K562 (cell line): ENCODE data around the gene EXOG. TPM values are rescaled to one million over a fixed set of nuclear protein-coding genes. Genes with fewer than 3 reads are reported as not detected.

Experiments
- ATAC-seq: fragments of 200-7000 bp; cut with Tn5 transposase; 3 replicates; pipeline ENCODE4 v1.9.1; 2020; ENCODE audit warnings: moderate library complexity
- BruUV-seq: library from RNA; stranded (reverse); fragments of 400-500 nt; replicated peaks from 2 replicates; lab custom pipeline; 2021; lab: Mats Ljungman, UMichigan
- CTCF ChIA-PET: fragments of 300-600 bp; formaldehyde crosslinking; extraction: SDS; loops from one replicate; lab custom pipeline; 2021; ENCODE audit warnings: low intra/inter-chr PET ratio; lab: Yijun Ruan, JAX
- POLR2A ChIA-PET: fragments of 300-600, 350-650 bp; sonication (Branson Sonifier 250); formaldehyde crosslinking; extraction: SDS; loops from one replicate; lab custom pipeline; 2021; ENCODE audit warnings: antibody characterized with exemption, inconsistent platforms; lab: Yijun Ruan, JAX
- DNase-seq, 4 experiments: peaks; one replicate each; pipeline versions ENCODE4 v3.0.0 to v3.0.0-alpha.2; 2011 to 2018; ENCODE audit warnings: low spot score in 3 of 4, mixed read lengths in 3 of 4; ENCODE audit errors: extremely low read depth in 1 of 4
- FAIRE-seq: peaks from 2 replicates; lab custom pipeline; 2011; peaks lifted over from hg19 to GRCh38; lab: Jason Lieb, UNC
- H2AFZ ChIP-seq: 2 replicates; pipeline ENCODE4 v1.6.0; 2011; ENCODE audit warnings: low read depth, low read length, control low read depth, inconsistent platforms
- H3K27ac ChIP-seq: fragments of 200-600 bp; 3 replicates; pipeline ENCODE4 v1.8.0; 2011; ENCODE audit warnings: low read depth, mild to moderate bottlenecking, control low read depth, inconsistent platforms, low read length, moderate library complexity, mixed read lengths; ENCODE audit errors: extremely low read depth
- H3K27me3 ChIP-seq, 2 experiments: fragments of 300-600 bp in 1 of 2; 2 replicates in 1 of 2; 3 replicates in 1 of 2; pipeline versions ENCODE4 v1.6.0 to v1.8.0; 2011; ENCODE audit warnings: inconsistent platforms in 2 of 2, low read length in 2 of 2, mild to moderate bottlenecking in 1 of 2, mixed read lengths in 1 of 2, moderate library complexity in 1 of 2; ENCODE audit not compliant: control insufficient read depth in 2 of 2, insufficient read depth in 2 of 2
- H3K36me3 ChIP-seq: fragments of 300-600 bp; 3 replicates; pipeline ENCODE4 v1.8.0; 2011; ENCODE audit warnings: mild to moderate bottlenecking, low read length, inconsistent platforms; ENCODE audit not compliant: control insufficient read depth, insufficient read depth
- H3K4me1 ChIP-seq, 2 experiments: fragments of 200-600 bp in 1 of 2; replicated peaks in 1 of 2; 2 replicates in 1 of 2; 3 replicates in 1 of 2; pipeline versions ENCODE4 v1.5.1 to v1.8.0; 2011; ENCODE audit warnings: inconsistent platforms in 2 of 2, low read length in 2 of 2, mild to moderate bottlenecking in 1 of 2, mixed read lengths in 1 of 2, moderate library complexity in 1 of 2; ENCODE audit not compliant: control insufficient read depth in 2 of 2, insufficient read depth in 2 of 2
- H3K4me2 ChIP-seq: 2 replicates; pipeline ENCODE4 v1.6.1; 2011; ENCODE audit warnings: low read length, control low read depth, inconsistent platforms, mixed read lengths; ENCODE audit not compliant: insufficient read depth
- H3K4me3 ChIP-seq: fragments of 200-600 bp; sonication (generic), shearing (Covaris generic); 2 replicates; pipeline ENCODE4 v1.5.1; 2016; ENCODE audit warnings: control low read depth, inconsistent platforms
- H3K79me2 ChIP-seq: fragments of 200-600 bp; 3 replicates; pipeline ENCODE4 v1.8.0; 2011; ENCODE audit warnings: low read length, inconsistent platforms; ENCODE audit not compliant: control insufficient read depth, insufficient read depth
- H3K9ac ChIP-seq, 2 experiments: 2 replicates each; pipeline versions ENCODE4 v1.6.0 to v1.6.1; 2011; ENCODE audit warnings: low read depth in 2 of 2, low read length in 2 of 2, control low read depth in 1 of 2, inconsistent platforms in 1 of 2, mild to moderate bottlenecking in 1 of 2, mixed read lengths in 1 of 2; ENCODE audit not compliant: insufficient read depth in 1 of 2
- H3K9me1 ChIP-seq: one replicate; pipeline ENCODE4 v1.6.0; 2011; ENCODE audit warnings: inconsistent platforms, mild to moderate bottlenecking, low read length, moderate library complexity; ENCODE audit not compliant: control insufficient read depth, insufficient read depth
- H3K9me3 ChIP-seq: replicated peaks from 2 replicates; pipeline ENCODE4 v1.5.1; 2011; ENCODE audit warnings: low read depth, low read length, inconsistent platforms; ENCODE audit not compliant: control insufficient read depth, insufficient read depth
- H4K20me1 ChIP-seq: replicated peaks from 2 replicates; pipeline ENCODE4 v1.6.1; 2011; ENCODE audit warnings: low read length, inconsistent platforms, mixed read lengths; ENCODE audit not compliant: control insufficient read depth, insufficient read depth
- DIDO1 ChIP-seq: fragments of 450-650 bp; IDR thresholded peaks from 2 replicates; pipeline ENCODE4 v1.6.1; 2016; ENCODE audit warnings: low read depth, missing biosample characterization, missing genetic modification characterization
- ELF4 ChIP-seq: fragments of 450-650 bp; formaldehyde crosslinking; IDR thresholded peaks from 2 replicates; pipeline ENCODE4 v1.4.0; 2022; ENCODE audit warnings: missing genetic modification characterization
- ESRRA ChIP-seq: fragments of 450-650 bp; IDR thresholded peaks from 2 replicates; pipeline ENCODE4 v1.6.1; 2014; ENCODE audit warnings: low read depth, mild to moderate bottlenecking, moderate library complexity, borderline replicate concordance
- MCM2 ChIP-seq: fragments of 450-650 bp; IDR thresholded peaks from 2 replicates; pipeline ENCODE4 v1.6.1; 2017; ENCODE audit warnings: low read depth, mild to moderate bottlenecking
- PHF8 ChIP-seq: fragments of 200-600 bp; sonication (generic); IDR thresholded peaks from 2 replicates; pipeline ENCODE4 v1.6.1; 2012; ENCODE audit warnings: mixed run types, mild to moderate bottlenecking, inconsistent platforms, low read length, moderate library complexity, borderline replicate concordance
- TRIM25 ChIP-seq: fragments of 450-650 bp; IDR thresholded peaks from 2 replicates; pipeline ENCODE4 v1.7.0; 2016; ENCODE audit warnings: borderline replicate concordance
- ZNF165 ChIP-seq: fragments of 250-450 bp; sonication (Bioruptor Pico); IDR thresholded peaks from 2 replicates; pipeline ENCODE4 v1.4.0; 2020; ENCODE audit warnings: borderline replicate concordance
- ZNF717 ChIP-seq: fragments of 250-450 bp; sonication (Bioruptor Pico); IDR thresholded peaks from 2 replicates; pipeline ENCODE4 v1.5.0; 2021
- WGBS: fragments of 100-300 bp; shearing (Covaris generic); methylation state at CpG from one replicate; pipeline ENCODE4 v1.1.6; 2016; ENCODE audit warnings: low coverage, mixed read lengths; ENCODE audit not compliant: insufficient coverage; ENCODE audit errors: missing lambda C conversion rate; 5-methylcytosine and 5-hydroxymethylcytosine counted together
- in situ Hi-C: fragments of 300-500 bp; cut with MboI; formaldehyde crosslinking; loops from 4 replicates; pipeline ENCODE4 v1.15.0; 2018; ENCODE audit warnings: inconsistent platforms, mixed read lengths
- intact Hi-C: fragments of 100-400 bp; cut with micrococcal nuclease; formaldehyde crosslinking; loops from 2 replicates; pipeline ENCODE4 v1.14.2; 2022
- polyA plus RNA-seq, 8 experiments: library from polyadenylated mRNA; depleted of rRNA in 4 of 8; stranded (reverse) in 5 of 8; unstranded in 3 of 8; fragments of >200 nt; fragmentation: Nextera tagmentation in 2 of 8; fragmentation: Illumina TruSeq in 1 of 8; extraction: Ambion mirVana in 2 of 8; extraction: Trizol in 1 of 8; gene quantifications; 2 replicates each; pipeline versions ENCODE4 v1.2.1 to v1.2.3, GENCODE V29; 2011 to 2014; ENCODE audit warnings: inconsistent platforms in 1 of 8, missing spikeins in 1 of 8
- total RNA-seq, 7 experiments: library from RNA; depleted of rRNA in 6 of 7; stranded (reverse); fragments of >200 nt in 6 of 7; fragmentation: Illumina TruSeq in 2 of 7; extraction: Trizol in 2 of 7; gene quantifications; 2 replicates each; pipeline versions ENCODE4 v1.2.1 to v1.2.3, GENCODE V29; 2011 to 2021; ENCODE audit warnings: low replicate concordance in 1 of 7
- TF ChIP-seq, protein P1 (sequence below), 3 experiments: fragments of 200-800 bp in 1 of 3; sonication (Bioruptor generic) in 1 of 3; sonication (generic) in 1 of 3; formaldehyde crosslinking in 1 of 3; IDR thresholded peaks; 2 replicates each; pipeline versions ENCODE4 v1.6.1 to v1.8.0; 2016 to 2022; ENCODE audit warnings: mild to moderate bottlenecking in 2 of 3, missing compliant biosample characterization in 2 of 3, missing genetic modification characterization in 2 of 3, missing genetic modification reagents in 1 of 3
- TF ChIP-seq, protein P2 (sequence below): fragments of 450-650 bp; formaldehyde crosslinking; IDR thresholded peaks from 2 replicates; pipeline ENCODE4 v1.4.0; 2020; ENCODE audit warnings: mild to moderate bottlenecking, moderate library complexity
- TF ChIP-seq, protein P3 (sequence below): fragments of 450-650 bp; conservative IDR thresholded peaks from 2 replicates; pipeline ENCODE4 v1.6.1; 2016; ENCODE audit warnings: missing genetic modification characterization, low read depth, mild to moderate bottlenecking, control low read depth, missing compliant biosample characterization
- TF ChIP-seq, protein P4 (sequence below): fragments of 200-800 bp; sonication (Bioruptor generic); IDR thresholded peaks from 2 replicates; pipeline ENCODE4 v1.6.1; 2017; ENCODE audit warnings: missing genetic modification characterization, missing compliant biosample characterization
- TF ChIP-seq, protein P5 (sequence below): fragments of 450-650 bp; formaldehyde crosslinking; conservative IDR thresholded peaks from 2 replicates; pipeline ENCODE4 v1.4.0; 2022; ENCODE audit warnings: mild to moderate bottlenecking, missing genetic modification characterization

EXOG gene
- total and polyA plus RNA-seq, 9 of the 15 experiments (the other 6 are each of a cell fraction or from before 2014, with no cell fraction given) = 10.8 to 21.7 (median 14.8) TPM

- in situ Hi-C loops (no loop called here), intact Hi-C loops (loop anchor here (10.0 kb wide), 1 partner anchor 354 kb away; no protein-coding TSS in a partner anchor)
- H3K36me3 ChIP-seq = no peaks in the 10 kb centered on the region
- H3K27me3 ChIP-seq = no peaks in the 10 kb centered on the region
- ChIA-PET POLR2A (interaction anchor here (0.5 to 1.5 kb wide), 3 partner anchors 20 to 33 kb away, joined by 3 to 5 read pairs (median 4); no protein-coding TSS in a partner anchor), CTCF (no interaction called here)
- H3K9me1 ChIP-seq = no peaks in the 10 kb centered on the region
- H3K4me1 ChIP-seq = peaks cover 0 to 1% of the 10 kb centered on the region in 2 experiments; a peak in 2 of 5 replicates
- no peak for FAIRE-seq
- BruUV-seq = no TSS peak
- WGBS = 78% methylated on average over 6 of the region's 6 CpGs
- no peak overlapping the region for H2AFZ ChIP-seq
- H3K27ac ChIP-seq = no peak overlapping the region
- H3K79me2 ChIP-seq = no peaks in the 10 kb centered on the region
- no peak overlapping the region for H3K4me2 ChIP-seq
- H3K9ac ChIP-seq = no peak overlapping the region
- no peak for DNase-seq
- no peaks in the 10 kb centered on the region for H3K9me3 ChIP-seq
- ATAC-seq = no peak
- no peak overlapping the region for H3K4me3 ChIP-seq
- H4K20me1 ChIP-seq = peaks cover 4% of the 10 kb centered on the region
- TF ChIP-seq, protein P1, sequence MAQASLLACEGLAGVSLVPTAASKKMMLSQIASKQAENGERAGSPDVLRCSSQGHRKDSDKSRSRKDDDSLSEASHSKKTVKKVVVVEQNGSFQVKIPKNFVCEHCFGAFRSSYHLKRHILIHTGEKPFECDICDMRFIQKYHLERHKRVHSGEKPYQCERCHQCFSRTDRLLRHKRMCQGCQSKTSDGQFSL (CRISPR knock-in tag; IDR thresholded peaks at IDR 0.05) = no peak
- TF ChIP-seq, protein P1 (tag; IDR thresholded peaks at IDR 0.05) = no peak
- TF ChIP-seq, protein P2, sequence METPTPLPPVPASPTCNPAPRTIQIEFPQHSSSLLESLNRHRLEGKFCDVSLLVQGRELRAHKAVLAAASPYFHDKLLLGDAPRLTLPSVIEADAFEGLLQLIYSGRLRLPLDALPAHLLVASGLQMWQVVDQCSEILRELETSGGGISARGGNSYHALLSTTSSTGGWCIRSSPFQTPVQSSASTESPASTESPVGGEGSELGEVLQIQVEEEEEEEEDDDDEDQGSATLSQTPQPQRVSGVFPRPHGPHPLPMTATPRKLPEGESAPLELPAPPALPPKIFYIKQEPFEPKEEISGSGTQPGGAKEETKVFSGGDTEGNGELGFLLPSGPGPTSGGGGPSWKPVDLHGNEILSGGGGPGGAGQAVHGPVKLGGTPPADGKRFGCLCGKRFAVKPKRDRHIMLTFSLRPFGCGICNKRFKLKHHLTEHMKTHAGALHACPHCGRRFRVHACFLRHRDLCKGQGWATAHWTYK (CRISPR knock-in tag) = no peak
- TF ChIP-seq ESRRA (no peak), ELF4 (CRISPR knock-in tag) (no peak), ZNF165 (CRISPR knock-in tag) (no peak), PHF8 (no peak), MCM2 (no peak), DIDO1 (no peak), TRIM25 (no peak), ZNF717 (CRISPR knock-in tag) (no peak)
- TF ChIP-seq, protein P3, sequence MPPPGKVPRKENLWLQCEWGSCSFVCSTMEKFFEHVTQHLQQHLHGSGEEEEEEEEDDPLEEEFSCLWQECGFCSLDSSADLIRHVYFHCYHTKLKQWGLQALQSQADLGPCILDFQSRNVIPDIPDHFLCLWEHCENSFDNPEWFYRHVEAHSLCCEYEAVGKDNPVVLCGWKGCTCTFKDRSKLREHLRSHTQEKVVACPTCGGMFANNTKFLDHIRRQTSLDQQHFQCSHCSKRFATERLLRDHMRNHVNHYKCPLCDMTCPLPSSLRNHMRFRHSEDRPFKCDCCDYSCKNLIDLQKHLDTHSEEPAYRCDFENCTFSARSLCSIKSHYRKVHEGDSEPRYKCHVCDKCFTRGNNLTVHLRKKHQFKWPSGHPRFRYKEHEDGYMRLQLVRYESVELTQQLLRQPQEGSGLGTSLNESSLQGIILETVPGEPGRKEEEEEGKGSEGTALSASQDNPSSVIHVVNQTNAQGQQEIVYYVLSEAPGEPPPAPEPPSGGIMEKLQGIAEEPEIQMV (tag) = no peak
- TF ChIP-seq, protein P4, sequence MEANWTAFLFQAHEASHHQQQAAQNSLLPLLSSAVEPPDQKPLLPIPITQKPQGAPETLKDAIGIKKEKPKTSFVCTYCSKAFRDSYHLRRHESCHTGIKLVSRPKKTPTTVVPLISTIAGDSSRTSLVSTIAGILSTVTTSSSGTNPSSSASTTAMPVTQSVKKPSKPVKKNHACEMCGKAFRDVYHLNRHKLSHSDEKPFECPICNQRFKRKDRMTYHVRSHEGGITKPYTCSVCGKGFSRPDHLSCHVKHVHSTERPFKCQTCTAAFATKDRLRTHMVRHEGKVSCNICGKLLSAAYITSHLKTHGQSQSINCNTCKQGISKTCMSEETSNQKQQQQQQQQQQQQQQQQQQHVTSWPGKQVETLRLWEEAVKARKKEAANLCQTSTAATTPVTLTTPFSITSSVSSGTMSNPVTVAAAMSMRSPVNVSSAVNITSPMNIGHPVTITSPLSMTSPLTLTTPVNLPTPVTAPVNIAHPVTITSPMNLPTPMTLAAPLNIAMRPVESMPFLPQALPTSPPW (CRISPR knock-in tag) = no peak
- TF ChIP-seq, protein P5, sequence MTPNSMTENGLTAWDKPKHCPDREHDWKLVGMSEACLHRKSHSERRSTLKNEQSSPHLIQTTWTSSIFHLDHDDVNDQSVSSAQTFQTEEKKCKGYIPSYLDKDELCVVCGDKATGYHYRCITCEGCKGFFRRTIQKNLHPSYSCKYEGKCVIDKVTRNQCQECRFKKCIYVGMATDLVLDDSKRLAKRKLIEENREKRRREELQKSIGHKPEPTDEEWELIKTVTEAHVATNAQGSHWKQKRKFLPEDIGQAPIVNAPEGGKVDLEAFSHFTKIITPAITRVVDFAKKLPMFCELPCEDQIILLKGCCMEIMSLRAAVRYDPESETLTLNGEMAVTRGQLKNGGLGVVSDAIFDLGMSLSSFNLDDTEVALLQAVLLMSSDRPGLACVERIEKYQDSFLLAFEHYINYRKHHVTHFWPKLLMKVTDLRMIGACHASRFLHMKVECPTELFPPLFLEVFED (CRISPR knock-in tag) = no peak
Measured at GRCh38 chr3:38491215-38491614, 4.9 kb upstream of the EXOG start.
